GM12878 (cell line): ENCODE data around the gene SPDYE4.

Experiments used
- CBX3 ChIP-seq: fragments of 200-600 bp; sonication (generic); IDR thresholded peaks from 2 replicates; pipeline ENCODE4 v1.6.1; 2016; ENCODE audit warnings: low read depth, borderline replicate concordance
- CTCF ChIP-seq, 3 experiments: IDR thresholded peaks in 2 of 3; conservative IDR thresholded peaks in 1 of 3; 2 replicates each; pipeline ENCODE4 v1.5.1; 2011; ENCODE audit warnings: low read depth in 3 of 3, low read length in 3 of 3, mild to moderate bottlenecking in 3 of 3, control low read depth in 2 of 3, moderate library complexity in 2 of 3, inconsistent platforms in 1 of 3, mixed read lengths in 1 of 3; ENCODE audit not compliant: control insufficient read depth in 2 of 3, insufficient read depth in 1 of 3; ENCODE audit errors: extremely low read depth in 1 of 3
- KDM1A ChIP-seq: fragments of 200-600 bp; sonication (generic); IDR thresholded peaks from 2 replicates; pipeline ENCODE4 v1.6.1; 2016; ENCODE audit warnings: borderline replicate concordance
- NFYB ChIP-seq: IDR thresholded peaks from 2 replicates; pipeline ENCODE4 v1.6.1; 2011; ENCODE audit warnings: low read depth, mild to moderate bottlenecking, low read length, improper control_type of control experiment, moderate library complexity; ENCODE audit not compliant: insufficient read depth
- NRF1 ChIP-seq: conservative IDR thresholded peaks from 2 replicates; pipeline ENCODE4 v1.6.1; 2011; ENCODE audit warnings: mild to moderate bottlenecking, low read depth, low read length, improper control_type of control experiment
- POLR2AphosphoS5 ChIP-seq: IDR thresholded peaks from 2 replicates; pipeline ENCODE4 v1.6.1; 2011; ENCODE audit warnings: mild to moderate bottlenecking, low read length, inconsistent platforms
- RFX5 ChIP-seq: IDR thresholded peaks from 2 replicates; pipeline ENCODE4 v1.6.1; 2011; ENCODE audit warnings: low read depth, low read length, improper control_type of control experiment
- SIN3A ChIP-seq: IDR thresholded peaks from 2 replicates; pipeline ENCODE4 v1.6.1; 2012; ENCODE audit warnings: low read depth, low read length, improper control_type of control experiment
- SMC3 ChIP-seq: IDR thresholded peaks from 2 replicates; pipeline ENCODE4 v1.6.1; 2011; ENCODE audit warnings: low read length, improper control_type of control experiment, borderline replicate concordance
- ZNF384 ChIP-seq: IDR thresholded peaks from 2 replicates; pipeline ENCODE4 v1.6.1; 2012; ENCODE audit warnings: low read depth, mild to moderate bottlenecking, low read length, improper control_type of control experiment, borderline replicate concordance

GRCh38 chr17:8703001-8703400, 55.3 kb downstream of the SPDYE4 start:
- no peak for TF ChIP-seq NFYB
- no peak for TF ChIP-seq KDM1A
- TF ChIP-seq NRF1: no peak
- no peak for TF ChIP-seq CTCF (IDR thresholded peaks at IDR 0.05 in 2 of 3, conservative IDR thresholded peaks at IDR 0.05 in 1 of 3; ENCODE audit: control insufficient read depth in 2 of 3, extremely low read depth in 1 of 3, insufficient read depth in 1 of 3, low read depth in 3 of 3, low read length in 3 of 3)
- TF ChIP-seq CBX3: no peak
- no peak for TF ChIP-seq ZNF384
- TF ChIP-seq SIN3A: no peak
- TF ChIP-seq POLR2AphosphoS5: no peak
- TF ChIP-seq SMC3: no peak
- TF ChIP-seq RFX5: no peak
